A549 (cell line): ENCODE measurements around the gene BAZ1B. TPM values are rescaled to one million over a fixed set of nuclear protein-coding genes. Genes with fewer than 3 reads are reported as not detected.

Source experiments
- ATAC-seq, 2 experiments: fragments of 200-7000 bp in 1 of 2; fragments of >200 bp in 1 of 2; cut with Nextera tagmentation in 1 of 2; cut with Tn5 transposase in 1 of 2; 3 replicates each; pipeline versions ENCODE4 v1.8.0 to v1.9.1; 2018 to 2020; ENCODE audit warnings: mild to moderate bottlenecking in 1 of 2, moderate library complexity in 1 of 2
- CTCF ChIA-PET: fragments of 300-600 bp; sonication (Branson Sonifier 250); formaldehyde crosslinking; extraction: SDS; loops from one replicate; lab custom pipeline; 2021; ENCODE audit warnings: antibody characterized with exemption, inconsistent platforms; lab: Yijun Ruan, JAX
- POLR2A ChIA-PET: fragments of 350-600 bp; formaldehyde crosslinking; extraction: SDS; loops from one replicate; lab custom pipeline; 2021; ENCODE audit warnings: antibody characterized with exemption, inconsistent platforms; lab: Yijun Ruan, JAX
- DNase-seq, 2 experiments: peaks; one replicate each; pipeline versions ENCODE4 v3.0.0 to v3.0.0-alpha.2; 2011 to 2016; ENCODE audit warnings: low read depth in 1 of 2, low spot score in 1 of 2
- FAIRE-seq: peaks from 2 replicates; lab custom pipeline; 2011; peaks lifted over from hg19 to GRCh38; lab: Jason Lieb, UNC
- H3K27ac ChIP-seq, 2 experiments: fragments of >200 bp; sonication (Bioruptor Twin); formaldehyde crosslinking; 3 replicates each; pipeline ENCODE4 v1.5.1; 2016 to 2017
- H3K4me1 ChIP-seq: fragments of >200 bp; sonication (Bioruptor Twin); formaldehyde crosslinking; 3 replicates; pipeline ENCODE4 v1.6.1; 2016
- H3K4me2 ChIP-seq: fragments of >200 bp; sonication (Bioruptor Twin); formaldehyde crosslinking; 3 replicates; pipeline ENCODE4 v1.6.1; 2016
- H3K4me3 ChIP-seq: fragments of >200 bp; sonication (Bioruptor Twin); formaldehyde crosslinking; 3 replicates; pipeline ENCODE4 v1.5.1; 2016
- H3K9me3 ChIP-seq: fragments of >200 bp; sonication (Bioruptor Twin); formaldehyde crosslinking; 3 replicates; pipeline ENCODE4 v1.6.1; 2016
- ATOH8 ChIP-seq: fragments of 250-450 bp; sonication (Bioruptor Pico); IDR thresholded peaks from 2 replicates; pipeline ENCODE4 v1.5.0; 2020; ENCODE audit warnings: low read depth, mild to moderate bottlenecking, moderate library complexity
- BHLHE40 ChIP-seq: IDR thresholded peaks from 2 replicates; pipeline ENCODE4 v1.6.1; 2012; ENCODE audit warnings: low read depth, low read length, inconsistent platforms
- CBX2 ChIP-seq: fragments of 200-600 bp; sonication (generic); IDR thresholded peaks from 2 replicates; pipeline ENCODE4 v1.6.1; 2016; ENCODE audit warnings: low read depth, mild to moderate bottlenecking, borderline replicate concordance
- CHD2 ChIP-seq: fragments of 150-350 bp; IDR thresholded peaks from 2 replicates; pipeline ENCODE4 v1.6.1; 2014; ENCODE audit warnings: low read length; ENCODE audit not compliant: partially characterized antibody
- CHD4 ChIP-seq: fragments of 200-600 bp; sonication (generic); IDR thresholded peaks from 2 replicates; pipeline ENCODE4 v1.6.1; 2016; ENCODE audit warnings: antibody characterized with exemption, mild to moderate bottlenecking, borderline replicate concordance
- ELK1 ChIP-seq: fragments of 150-350 bp; IDR thresholded peaks from 2 replicates; pipeline ENCODE4 v1.6.1; 2014; ENCODE audit warnings: low read depth, mild to moderate bottlenecking, low read length
- ESRRA ChIP-seq: fragments of 150-350 bp; IDR thresholded peaks from 2 replicates; pipeline ENCODE4 v1.6.1; 2014; ENCODE audit warnings: mild to moderate bottlenecking, low read length, borderline replicate concordance
- FOSL2 ChIP-seq, 2 experiments: fragments of 450-650 bp in 1 of 2; fragments of >200 bp in 1 of 2; sonication (Bioruptor Twin) in 1 of 2; formaldehyde crosslinking; IDR thresholded peaks; 2 replicates each; pipeline versions ENCODE4 v1.5.0 to v1.6.1; 2016 to 2020; ENCODE audit warnings: mild to moderate bottlenecking in 1 of 2, moderate library complexity in 1 of 2
- HMGXB4 ChIP-seq: fragments of 250-450 bp; sonication (Bioruptor Pico); IDR thresholded peaks from 2 replicates; pipeline ENCODE4 v1.5.0; 2021; ENCODE audit warnings: mild to moderate bottlenecking, moderate library complexity, borderline replicate concordance
- JUN ChIP-seq, 2 experiments: fragments of >200 bp; sonication (Bioruptor Twin); formaldehyde crosslinking; IDR thresholded peaks; 2 replicates in 1 of 2; 3 replicates in 1 of 2; pipeline ENCODE4 v1.6.1; 2016 to 2017
- JUNB ChIP-seq: fragments of >200 bp; sonication (Bioruptor Twin); formaldehyde crosslinking; IDR thresholded peaks from 2 replicates; pipeline ENCODE4 v1.6.1; 2016
- KDM1A ChIP-seq: fragments of 200-600 bp; sonication (generic); IDR thresholded peaks from 2 replicates; pipeline ENCODE4 v1.6.1; 2016; ENCODE audit warnings: low read depth, mild to moderate bottlenecking
- KDM5A ChIP-seq: fragments of 200-600 bp; sonication (generic); IDR thresholded peaks from 2 replicates; pipeline ENCODE4 v1.6.1; 2016; ENCODE audit warnings: antibody characterized with exemption, mild to moderate bottlenecking
- MAZ ChIP-seq: fragments of 150-350 bp; IDR thresholded peaks from 2 replicates; pipeline ENCODE4 v1.6.1; 2014; ENCODE audit warnings: antibody characterized with exemption, low read depth, low read length, borderline replicate concordance
- MYC ChIP-seq: IDR thresholded peaks from 2 replicates; pipeline ENCODE4 v1.6.1; 2012; ENCODE audit warnings: mild to moderate bottlenecking, inconsistent platforms, low read length, improper control_type of control experiment, borderline replicate concordance
- PBX3 ChIP-seq: IDR thresholded peaks from 2 replicates; pipeline ENCODE4 v1.6.1; 2012
- PHF8 ChIP-seq: fragments of 200-600 bp; sonication (generic); IDR thresholded peaks from 2 replicates; pipeline ENCODE4 v1.6.1; 2016; ENCODE audit warnings: low read depth, mild to moderate bottlenecking, antibody characterized with exemption, moderate library complexity, borderline replicate concordance
- POLR2AphosphoS2 ChIP-seq: conservative IDR thresholded peaks from 2 replicates; pipeline ENCODE4 v1.6.1; 2012; ENCODE audit warnings: low read length, improper control_type of control experiment, inconsistent platforms
- RARB ChIP-seq: fragments of 250-450 bp; sonication (Bioruptor Pico); IDR thresholded peaks from 2 replicates; pipeline ENCODE4 v1.8.0; 2021; ENCODE audit warnings: mild to moderate bottlenecking, moderate library complexity
- RCOR1 ChIP-seq: fragments of 150-350 bp; IDR thresholded peaks from 2 replicates; pipeline ENCODE4 v1.6.1; 2014; ENCODE audit warnings: antibody characterized with exemption, low read length, low read depth
- SREBF2 ChIP-seq: fragments of 450-650 bp; IDR thresholded peaks from 2 replicates; pipeline ENCODE4 v1.6.1; 2014; ENCODE audit warnings: mild to moderate bottlenecking, moderate library complexity
- TP53 ChIP-seq: fragments of 250-450 bp; sonication (Bioruptor Pico); IDR thresholded peaks from 2 replicates; pipeline ENCODE4 v1.5.0; 2021; ENCODE audit warnings: mild to moderate bottlenecking, moderate library complexity
- ZFP36 ChIP-seq: fragments of 450-650 bp; IDR thresholded peaks from 2 replicates; pipeline ENCODE4 v1.6.1; 2014; ENCODE audit warnings: borderline replicate concordance; ENCODE audit not compliant: partially characterized antibody
- WGBS: methylation state at CpG from one replicate; pipeline ENCODE4 v1.1.6; 2017; ENCODE audit errors: missing lambda C conversion rate; 5-methylcytosine and 5-hydroxymethylcytosine counted together
- polyA plus RNA-seq, 4 experiments: library from polyadenylated mRNA; depleted of rRNA in 3 of 4; stranded (reverse); fragments of >200 nt; fragmentation: RNase III in 1 of 4; extraction: RNeasy Plus Mini Kit Qiagen cat#74134 plus additional on column Dnase treatment in 1 of 4; gene quantifications; 2 replicates in 3 of 4; 3 replicates in 1 of 4; pipeline ENCODE4 v1.2.3, GENCODE V29; 2011 to 2017

BAZ1B gene
- polyA plus RNA-seq, 2 of the 4 experiments (the other 2 are of a cell fraction) = 54.8 to 66.8 TPM

GRCh38 chr7:73504920-73505319 lies 17.2 kb downstream of the BAZ1B start:
- Histone ChIP-seq H3K4me1 (no peaks in the 10 kb centered on the region), H3K27ac (no peak overlapping the region), H3K4me3 (no peak overlapping the region), H3K4me2 (no peak overlapping the region), H3K9me3 (no peaks in the 10 kb centered on the region)
- TF ChIP-seq CBX2 (no peak), ELK1 (no peak), CHD4 (no peak), RARB (CRISPR knock-in tag) (no peak), FOSL2 (IDR thresholded peaks at IDR 0.05) (no peak), FOSL2 (CRISPR knock-in tag; IDR thresholded peaks at IDR 0.05) (no peak), POLR2AphosphoS2 (no peak)
- DNase-seq = no peak
- POLR2A ChIA-PET = no interaction called here
- no peak for ATAC-seq
- WGBS = 94% methylated on average over 1 of the region's 1 CpG
- no peak for FAIRE-seq
- CTCF ChIA-PET = interaction anchor here (1.0 to 1.9 kb wide), 4 partner anchors 17 to 102 kb away, joined by 3 to 5 read pairs (median 4); partner anchors contain the start of gene BAZ1B

- no peak overlapping the region for H3K27ac ChIP-seq
- FAIRE-seq = no peak
- CTCF ChIA-PET = interaction anchor here (1.0 to 1.3 kb wide), 2 partner anchors 18 to 102 kb away, joined by 4 to 5 read pairs; partner anchors contain the start of gene BAZ1B
- TF ChIP-seq SREBF2 = no peak
- TF ChIP-seq KDM1A = no peak
- TF ChIP-seq PBX3 = no peak
- TF ChIP-seq ATOH8 (CRISPR knock-in tag) = no peak
- TF ChIP-seq RCOR1 = no peak
- TF ChIP-seq FOSL2 (IDR thresholded peaks at IDR 0.05) = no peak
- no peak for TF ChIP-seq FOSL2 (CRISPR knock-in tag; IDR thresholded peaks at IDR 0.05)
- no peak for TF ChIP-seq ESRRA
- TF ChIP-seq BHLHE40 = no peak
- TF ChIP-seq JUNB = no peak
- no peak for TF ChIP-seq CHD2
- no peak for TF ChIP-seq MYC
- TF ChIP-seq TP53 (CRISPR knock-in tag) = no peak
- no peak for TF ChIP-seq MAZ
- TF ChIP-seq HMGXB4 (CRISPR knock-in tag) = no peak
- TF ChIP-seq KDM5A = no peak
- TF ChIP-seq ZFP36 = no peak
- no peak for TF ChIP-seq JUN (IDR thresholded peaks at IDR 0.05)
- no peak for TF ChIP-seq PHF8
- no peak for TF ChIP-seq CHD4
- TF ChIP-seq POLR2AphosphoS2 = no peak
- no peak for DNase-seq
- H3K4me1 ChIP-seq = no peaks in the 10 kb centered on the region
- no peak overlapping the region for H3K4me2 ChIP-seq
- ATAC-seq = no peak
- no peaks in the 10 kb centered on the region for H3K9me3 ChIP-seq
- POLR2A ChIA-PET = no interaction called here
- H3K4me3 ChIP-seq = no peak overlapping the region
- WGBS = 95% methylated on average over 2 of the region's 2 CpGs
Measured at GRCh38 chr7:73504017-73504416, 18.1 kb downstream of the BAZ1B start.
